AG04449 (cell line): ENCODE results near the gene PUM1.

Experiments
- CTCF ChIA-PET: fragments of 350-600 bp; formaldehyde crosslinking; extraction: SDS; loops from one replicate; lab custom pipeline; 2021; ENCODE audit warnings: antibody characterized with exemption; lab: Yijun Ruan, JAX
- POLR2A ChIA-PET: fragments of 400-600, 350-600 bp; formaldehyde crosslinking; extraction: SDS; loops from one replicate; lab custom pipeline; 2020; ENCODE audit warnings: antibody characterized with exemption, inconsistent platforms; lab: Yijun Ruan, JAX
- DNase-seq: peaks from one replicate; pipeline ENCODE4 v3.0.0-alpha.2; 2010; ENCODE audit warnings: low read depth, low spot score
- H3K4me3 ChIP-seq: 2 replicates; pipeline ENCODE4 v1.5.1; 2011; ENCODE audit warnings: low read depth, mild to moderate bottlenecking, control low read depth, low read length
- CTCF ChIP-seq: IDR thresholded peaks from one replicate; pipeline ENCODE4 v1.5.1; 2011; ENCODE audit warnings: mild to moderate bottlenecking, moderate library complexity, low read length, control low read depth, inconsistent platforms; ENCODE audit not compliant: insufficient read depth; ENCODE audit errors: missing control alignments

PUM1 gene

GRCh38 chr1:30894508-30894973 is 171.0 kb downstream of the PUM1 start:
- no peak overlapping the region for H3K4me3 ChIP-seq
- DNase-seq, result no peak
- CTCF ChIA-PET, result interaction anchor here (0.9 to 22.7 kb wide), 3 partner anchors 12 to 113 kb away, joined by 3 to 230 read pairs (median 3); no protein-coding TSS in a partner anchor
- TF ChIP-seq CTCF, result no peak
- POLR2A ChIA-PET, result interaction anchor here (0.5 kb wide), 1 partner anchor 110 kb away, joined by 3 read pairs; no protein-coding TSS in a partner anchor

- H3K4me3 ChIP-seq, result no peak overlapping the region
- no peak for TF ChIP-seq CTCF
- POLR2A ChIA-PET, result no interaction called here
- CTCF ChIA-PET, result interaction anchor here (0.5 to 22.7 kb wide), 3 partner anchors 91 to 112 kb away, joined by 3 to 230 read pairs (median 3); no protein-coding TSS in a partner anchor
- no peak for DNase-seq
Observed at GRCh38 chr1:30893776-30894507, 171.6 kb downstream of the PUM1 start.

GRCh38 chr1:30892671-30893073 is 172.8 kb downstream of the PUM1 start:
- POLR2A ChIA-PET, result interaction anchor here (1.2 kb wide), 1 partner anchor 13 kb away, joined by 3 read pairs; no protein-coding TSS in a partner anchor
- DNase-seq, result no peak
- CTCF ChIA-PET, result interaction anchor here (0.8 to 22.7 kb wide), 4 partner anchors 18 to 113 kb away, joined by 4 to 230 read pairs (median 5); no protein-coding TSS in a partner anchor
- no peak for TF ChIP-seq CTCF
- H3K4me3 ChIP-seq, result no peak overlapping the region

- no peak for DNase-seq
- ChIA-PET CTCF (interaction anchor here (22.7 kb wide), 1 partner anchor 88 kb away, joined by 230 read pairs; no protein-coding TSS in a partner anchor), POLR2A (no interaction called here)
- TF ChIP-seq CTCF, result no peak
- no peak overlapping the region for H3K4me3 ChIP-seq
Observed at GRCh38 chr1:30891227-30891552, 174.3 kb downstream of the PUM1 start.

- DNase-seq, result no peak
- no peak overlapping the region for H3K4me3 ChIP-seq
- POLR2A ChIA-PET, result no interaction called here
- CTCF ChIA-PET, result interaction anchor here (1.9 to 22.7 kb wide), 2 partner anchors 15 to 88 kb away, joined by 5 to 230 read pairs; no protein-coding TSS in a partner anchor
- no peak for TF ChIP-seq CTCF
Observed at GRCh38 chr1:30890502-30891226, 174.9 kb downstream of the PUM1 start.
